Spleen (tissue), 11 donors: ENCODE results near the gene LMF1. TPM values are rescaled to one million over a fixed set of nuclear protein-coding genes. Genes with fewer than 3 reads are reported as not detected.

ENCODE experiments used
- DNase-seq: peaks from one replicate; pipeline ENCODE4 v3.0.0-alpha.2; 2020
- H3K27ac ChIP-seq, 8 donors: fragments of 200-600 bp; sonication (generic) in 7 of 8; 1 replicate in 4 of 8; 2 replicates in 4 of 8; pipeline versions ENCODE4 v1.5.0 to v1.8.0; 2016 to 2021; ENCODE audit warnings: inconsistent platforms in 4 of 8, mild to moderate bottlenecking in 4 of 8, moderate library complexity in 1 of 8
- H3K27me3 ChIP-seq, 7 donors: fragments of 200-600 bp; sonication (generic) in 6 of 7; replicated peaks in 1 of 7; 1 replicate in 4 of 7; 2 replicates in 3 of 7; pipeline versions ENCODE4 v1.5.0 to v1.8.0; 2016 to 2021; ENCODE audit warnings: inconsistent platforms in 3 of 7, mild to moderate bottlenecking in 1 of 7
- H3K36me3 ChIP-seq, 6 donors: fragments of 200-600 bp; sonication (generic) in 5 of 6; 1 replicate in 4 of 6; 2 replicates in 2 of 6; pipeline versions ENCODE4 v1.5.0 to v1.8.0; 2016 to 2021; ENCODE audit warnings: inconsistent platforms in 2 of 6
- H3K4me1 ChIP-seq, 6 donors: fragments of 200-600 bp; sonication (generic) in 5 of 6; 1 replicate in 3 of 6; 2 replicates in 3 of 6; pipeline versions ENCODE4 v1.5.0 to v1.8.0; 2016 to 2021; ENCODE audit warnings: inconsistent platforms in 3 of 6
- H3K4me3 ChIP-seq, 8 donors: fragments of 200-600 bp; sonication (generic) in 7 of 8; 1 replicate in 4 of 8; 2 replicates in 4 of 8; pipeline versions ENCODE4 v1.5.0 to v1.8.0; 2016 to 2021; ENCODE audit warnings: inconsistent platforms in 4 of 8, mild to moderate bottlenecking in 4 of 8, moderate library complexity in 2 of 8
- H3K9me3 ChIP-seq, 8 donors: fragments of 200-600 bp; sonication (generic) in 7 of 8; 1 replicate in 4 of 8; 2 replicates in 4 of 8; pipeline versions ENCODE4 v1.5.0 to v1.8.0; 2016 to 2021; ENCODE audit warnings: inconsistent platforms in 4 of 8
- CTCF ChIP-seq, 11 experiments: fragments of 200-600 bp in 7 of 11; fragments of 450-650 bp in 4 of 11; sonication (generic) in 4 of 11; IDR thresholded peaks in 8 of 11; conservative IDR thresholded peaks in 3 of 11; 1 replicate in 7 of 11; 2 replicates in 4 of 11; pipeline versions ENCODE4 v1.4.0 to v1.8.0; 2016 to 2021; ENCODE audit warnings: antibody characterized with exemption in 11 of 11, inconsistent platforms in 4 of 11, mild to moderate bottlenecking in 1 of 11
- POLR2A ChIP-seq, 3 donors: fragments of 450-650 bp; IDR thresholded peaks; one replicate each; pipeline ENCODE4 v1.5.1; 2017; ENCODE audit warnings: antibody characterized with exemption in 3 of 3, mild to moderate bottlenecking in 1 of 3
- POLR2AphosphoS5 ChIP-seq, 3 donors: sonication (generic); formaldehyde crosslinking; IDR thresholded peaks; one replicate each; pipeline ENCODE4 v1.5.1; 2017; ENCODE audit warnings: antibody characterized with exemption in 3 of 3
- WGBS, 5 donors: extraction: QIAGEN DNeasy Blood & Tissue Kit in 3 of 5; methylation state at CpG; one replicate each; pipeline versions ENCODE4 v1.1.5 to v1.1.7; 2013 to 2018; 5-methylcytosine and 5-hydroxymethylcytosine counted together
- intact Hi-C: fragments of 100-400 bp; cut with DNase I; formaldehyde crosslinking; loops from one replicate; pipeline ENCODE4 v1.15.0; 2023; ENCODE audit warnings: low total_unique reads
- polyA plus RNA-seq, 3 donors: library from polyadenylated mRNA; stranded (reverse); fragments of 200-250 nt; gene quantifications; one replicate each; pipeline ENCODE4 v1.2.1, GENCODE V29; 2013
- total RNA-seq, 7 donors: library from RNA; depleted of rRNA in 3 of 7; stranded (reverse); fragments of >200 nt in 3 of 7; fragmentation: NEBNext Ultra II Directional in 4 of 7; extraction: Animal tissue kit (Norgen Biotek cat#: 25700) in 4 of 7; gene quantifications; one replicate each; pipeline versions ENCODE4 v1.1.0 to v1.2.1, GENCODE V29; 2016 to 2021
- donor health status: healthy with polysubstance abuse.
- donor health status: DM: no; HTN: no; CAD: no; lungs with moderate emphysema.
- donor health status: DM: no; HTN: no; CAD: no.
- donor health status: Bipolar disorder and iron deficiency.
- donor health status: healthy.
- donor health status: DM: no; HTN: no; CAD: no.
- donor health status: DM: yes; HTN: yes; CAD: no.

The LMF1 gene
- total and polyA plus RNA-seq, 10 donors = 10.4 to 57.6 (median 32.5) TPM

- Histone ChIP-seq H3K9me3 (peaks cover 9 to 37% (median 31%) of the 10 kb centered on the region in 8 donors), H3K4me1 (peaks cover 0 to 14% (median 2%) of the 10 kb centered on the region in 6 donors), H3K4me3 (no peak overlapping the region), H3K36me3 (peaks cover 0 to 28% (median 5%) of the 10 kb centered on the region in 6 donors), H3K27ac (no peak overlapping the region), H3K27me3 (no peaks in the 10 kb centered on the region)
- WGBS, 5 donors = 80 to 90% (median 82%) methylated on average over 7 of the region's 7 CpGs
- no peak for DNase-seq
- no peak for TF ChIP-seq POLR2AphosphoS5 (IDR thresholded peaks at IDR 0.05)
- TF ChIP-seq POLR2A (IDR thresholded peaks at IDR 0.05) = no peak
- no peak for TF ChIP-seq CTCF (IDR thresholded peaks at IDR 0.05 in 8 of 11, conservative IDR thresholded peaks at IDR 0.05 in 3 of 11)
- intact Hi-C loops = no loop called here
These were observed 88.5 kb downstream of the LMF1 start for GRCh38 chr16:882256-882655.

GRCh38 chr16:881219-882097 is 89.3 kb downstream of the LMF1 start:
- Histone ChIP-seq H3K36me3 (peaks cover 0 to 28% (median 5%) of the 10 kb centered on the region in 6 donors), H3K9me3 (peaks cover 9 to 37% (median 31%) of the 10 kb centered on the region in 8 donors), H3K4me3 (no peak overlapping the region), H3K27me3 (no peaks in the 10 kb centered on the region), H3K27ac (no peak overlapping the region), H3K4me1 (peaks cover 0 to 9% (median 3%) of the 10 kb centered on the region in 6 donors)
- WGBS, 5 donors = 79 to 88% (median 83%) methylated on average over 21 of the region's 21 CpGs
- TF ChIP-seq POLR2A (IDR thresholded peaks at IDR 0.05) (no peak), POLR2AphosphoS5 (IDR thresholded peaks at IDR 0.05) (no peak), CTCF (IDR thresholded peaks at IDR 0.05 in 8 of 11, conservative IDR thresholded peaks at IDR 0.05 in 3 of 11) (no peak)
- DNase-seq = peak; percentile 49
- intact Hi-C loops = no loop called here

GRCh38 chr16:880471-881171 is 90.2 kb downstream of the LMF1 start:
- intact Hi-C loops = no loop called here
- Histone ChIP-seq H3K36me3 (peaks cover 0 to 31% (median 9%) of the 10 kb centered on the region in 6 donors), H3K27me3 (no peaks in the 10 kb centered on the region), H3K9me3 (peaks cover 9 to 30% (median 25%) of the 10 kb centered on the region in 8 donors), H3K4me1 (peaks cover 0 to 9% (median 3%) of the 10 kb centered on the region in 6 donors), H3K4me3 (no peak overlapping the region), H3K27ac (no peak overlapping the region)
- WGBS, 5 donors = 91 to 96% (median 94%) methylated on average over 20 to 23 of the region's 23 CpGs
- TF ChIP-seq POLR2AphosphoS5 (IDR thresholded peaks at IDR 0.05) (no peak), CTCF (IDR thresholded peaks at IDR 0.05 in 8 of 11, conservative IDR thresholded peaks at IDR 0.05 in 3 of 11) (no peak)
- peak; percentile 48 for DNase-seq

- intact Hi-C loops = no loop called here
- Histone ChIP-seq H3K27ac (no peak overlapping the region), H3K27me3 (no peaks in the 10 kb centered on the region), H3K36me3 (peaks cover 0 to 30% (median 8%) of the 10 kb centered on the region in 6 donors), H3K4me1 (peaks cover 0 to 9% (median 3%) of the 10 kb centered on the region in 6 donors), H3K9me3 (peaks cover 9 to 24% (median 19%) of the 10 kb centered on the region in 8 donors), H3K4me3 (no peak overlapping the region)
- no peak for TF ChIP-seq POLR2A (IDR thresholded peaks at IDR 0.05)
- no peak for TF ChIP-seq POLR2AphosphoS5 (IDR thresholded peaks at IDR 0.05)
- TF ChIP-seq CTCF (IDR thresholded peaks at IDR 0.05 in 8 of 11, conservative IDR thresholded peaks at IDR 0.05 in 3 of 11) = no peak
- WGBS, 5 donors = 95 to 98% (median 96%) methylated on average over 15 to 16 of the region's 16 CpGs
- DNase-seq = peak; percentile 41
These were observed 90.8 kb downstream of the LMF1 start for GRCh38 chr16:879986-880385.
